GM12873 (cell line): ENCODE results near the gene SIVA1.

Source experiments
- TF ChIP-seq, protein P1 (sequence below): IDR thresholded peaks from 2 replicates; pipeline ENCODE4 v1.5.1; 2012; ENCODE audit warnings: low read depth, mild to moderate bottlenecking, moderate library complexity, low read length, control low read depth; ENCODE audit not compliant: insufficient read depth; ENCODE audit errors: missing control alignments

SIVA1 gene

DNA sequence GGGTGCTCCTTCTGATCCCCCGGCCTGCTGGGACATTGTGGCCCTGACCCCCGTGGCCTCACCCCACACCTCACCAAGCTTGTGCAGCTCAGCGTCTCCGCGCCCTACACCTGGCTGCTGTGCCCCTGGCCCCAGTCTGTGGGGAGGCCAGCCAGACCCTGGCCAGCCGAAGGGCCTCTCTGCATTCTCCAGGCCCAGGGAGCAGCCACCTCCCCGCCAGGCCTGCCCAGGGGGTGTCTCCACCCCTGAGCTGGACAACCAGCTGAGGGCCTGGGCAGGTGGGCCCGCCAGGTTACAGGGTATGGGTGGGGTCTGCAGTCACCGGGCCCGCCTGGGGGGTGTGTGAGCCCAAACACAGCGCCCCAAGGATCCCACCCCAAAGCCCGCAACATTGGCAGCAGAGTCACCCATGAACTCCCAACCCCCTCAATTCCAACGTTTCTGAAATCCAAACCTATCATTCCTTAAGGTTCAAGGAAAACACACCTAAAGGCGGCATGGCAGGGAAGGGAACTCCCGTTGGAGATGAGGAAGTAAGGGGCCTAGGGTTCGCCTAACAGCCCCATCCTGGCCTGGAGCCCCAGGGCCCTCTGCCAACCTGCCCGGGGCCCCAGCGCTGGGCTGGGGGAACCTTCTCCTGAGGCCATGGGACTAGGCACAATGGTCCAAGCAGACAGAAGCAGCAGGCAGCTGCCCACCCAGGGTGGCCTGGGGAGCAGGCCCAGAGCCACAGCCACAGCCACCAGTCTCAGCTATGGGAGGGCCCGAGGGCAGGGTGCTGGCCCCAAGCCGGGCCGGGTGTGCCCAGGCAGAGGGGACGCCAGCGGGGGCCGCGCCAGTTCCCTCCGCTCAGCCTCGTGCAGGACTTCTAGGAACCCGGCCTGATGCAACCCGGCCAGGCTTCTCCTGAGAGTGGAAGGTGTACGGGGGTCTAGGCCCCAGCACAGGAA, 34.1 kb downstream of the SIVA1 start:
- TF ChIP-seq, protein P1, sequence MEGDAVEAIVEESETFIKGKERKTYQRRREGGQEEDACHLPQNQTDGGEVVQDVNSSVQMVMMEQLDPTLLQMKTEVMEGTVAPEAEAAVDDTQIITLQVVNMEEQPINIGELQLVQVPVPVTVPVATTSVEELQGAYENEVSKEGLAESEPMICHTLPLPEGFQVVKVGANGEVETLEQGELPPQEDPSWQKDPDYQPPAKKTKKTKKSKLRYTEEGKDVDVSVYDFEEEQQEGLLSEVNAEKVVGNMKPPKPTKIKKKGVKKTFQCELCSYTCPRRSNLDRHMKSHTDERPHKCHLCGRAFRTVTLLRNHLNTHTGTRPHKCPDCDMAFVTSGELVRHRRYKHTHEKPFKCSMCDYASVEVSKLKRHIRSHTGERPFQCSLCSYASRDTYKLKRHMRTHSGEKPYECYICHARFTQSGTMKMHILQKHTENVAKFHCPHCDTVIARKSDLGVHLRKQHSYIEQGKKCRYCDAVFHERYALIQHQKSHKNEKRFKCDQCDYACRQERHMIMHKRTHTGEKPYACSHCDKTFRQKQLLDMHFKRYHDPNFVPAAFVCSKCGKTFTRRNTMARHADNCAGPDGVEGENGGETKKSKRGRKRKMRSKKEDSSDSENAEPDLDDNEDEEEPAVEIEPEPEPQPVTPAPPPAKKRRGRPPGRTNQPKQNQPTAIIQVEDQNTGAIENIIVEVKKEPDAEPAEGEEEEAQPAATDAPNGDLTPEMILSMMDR = no peak

DNA sequence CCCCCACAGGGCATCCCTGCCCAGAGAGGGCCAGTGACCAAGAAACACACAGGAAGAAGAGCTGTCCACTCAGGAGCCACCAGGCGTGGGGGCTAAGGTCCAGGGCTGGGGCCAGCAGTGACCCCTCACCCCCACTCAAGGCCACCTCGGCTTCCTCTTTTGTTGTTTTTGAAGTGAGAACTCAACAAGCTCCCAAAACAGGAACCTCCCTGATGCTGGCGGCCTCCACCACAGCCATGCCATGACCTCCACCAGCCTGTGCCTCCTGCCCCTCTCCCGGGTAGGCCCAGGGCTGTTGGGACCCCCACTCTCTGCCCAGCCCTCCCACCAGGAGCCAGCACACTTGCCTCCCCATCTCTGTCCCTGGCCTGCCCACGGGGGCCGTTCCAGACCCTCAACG, 34.8 kb downstream of the SIVA1 start:
- TF ChIP-seq, protein P1 = no peak

DNA sequence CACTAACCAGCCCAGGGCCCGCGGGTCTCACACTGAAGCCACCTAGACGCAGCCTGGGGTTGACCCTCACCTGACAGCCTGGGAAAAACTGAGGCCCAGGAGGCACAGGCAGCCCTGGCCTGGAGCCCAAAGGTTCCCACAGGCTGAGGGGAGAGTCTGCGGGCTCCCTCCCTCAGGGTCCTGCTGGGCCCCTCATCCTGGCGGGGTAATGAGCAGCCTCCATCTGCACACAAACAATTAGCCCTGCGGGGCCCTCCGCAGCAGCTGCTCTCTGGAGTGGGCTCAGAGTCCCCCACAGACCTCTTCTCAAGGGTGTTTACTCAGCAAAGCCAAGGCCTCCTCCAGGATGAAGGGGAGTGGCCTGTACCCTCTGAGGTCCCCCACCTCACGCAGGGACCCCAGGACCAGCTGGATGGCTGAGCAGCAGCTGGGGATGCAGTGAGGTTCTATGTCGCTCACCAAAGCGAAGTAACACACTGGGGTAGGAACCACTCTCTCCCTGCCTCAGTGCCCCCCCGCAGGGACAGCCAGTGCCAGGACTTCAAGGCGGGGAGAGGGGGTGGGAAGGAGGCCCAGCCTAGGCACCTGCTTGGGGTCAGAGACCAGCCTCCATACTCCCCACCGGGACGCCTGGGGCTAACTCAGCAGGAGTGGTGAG, 35.3 kb downstream of the SIVA1 start:
- TF ChIP-seq, protein P1 = no peak

DNA sequence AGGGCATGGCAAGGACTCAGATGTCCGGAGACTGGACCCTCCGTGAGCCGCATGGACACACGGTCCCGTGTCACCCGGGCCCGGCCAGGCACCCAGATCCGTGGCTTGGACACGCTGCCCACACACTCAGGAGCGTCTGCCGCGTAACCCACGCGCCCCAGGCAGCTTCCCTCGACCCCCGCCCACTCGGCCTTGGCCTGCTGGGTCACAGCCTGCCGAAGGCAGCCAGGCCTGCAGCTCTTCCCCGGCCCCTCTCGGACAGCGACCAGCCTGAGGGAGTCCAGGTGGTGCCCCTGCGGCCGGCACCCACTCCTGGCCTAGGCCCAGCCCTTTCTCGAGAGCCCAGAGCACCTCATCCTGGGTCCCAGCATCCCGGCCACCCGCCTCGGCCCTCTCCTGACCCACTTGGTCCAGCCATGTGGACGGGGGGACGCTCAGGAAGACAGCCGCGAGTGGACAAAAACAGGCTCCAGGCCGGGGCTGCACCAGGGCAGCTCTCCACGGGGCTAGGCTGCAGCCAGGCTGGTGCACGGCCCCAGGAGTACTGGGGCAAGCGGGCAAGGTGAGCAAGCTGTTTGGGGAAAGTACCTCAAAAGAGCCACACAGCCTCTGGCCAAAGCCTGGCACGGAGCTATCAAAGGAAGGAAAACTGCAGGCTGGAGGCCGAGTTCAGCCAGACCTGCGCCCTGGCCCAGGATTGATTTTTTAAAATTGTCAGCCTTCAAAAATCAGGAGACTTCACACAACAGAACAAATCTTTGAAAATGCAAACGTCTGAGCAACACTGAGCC, 36.1 kb downstream of the SIVA1 start:
- TF ChIP-seq, protein P1 = no peak

DNA sequence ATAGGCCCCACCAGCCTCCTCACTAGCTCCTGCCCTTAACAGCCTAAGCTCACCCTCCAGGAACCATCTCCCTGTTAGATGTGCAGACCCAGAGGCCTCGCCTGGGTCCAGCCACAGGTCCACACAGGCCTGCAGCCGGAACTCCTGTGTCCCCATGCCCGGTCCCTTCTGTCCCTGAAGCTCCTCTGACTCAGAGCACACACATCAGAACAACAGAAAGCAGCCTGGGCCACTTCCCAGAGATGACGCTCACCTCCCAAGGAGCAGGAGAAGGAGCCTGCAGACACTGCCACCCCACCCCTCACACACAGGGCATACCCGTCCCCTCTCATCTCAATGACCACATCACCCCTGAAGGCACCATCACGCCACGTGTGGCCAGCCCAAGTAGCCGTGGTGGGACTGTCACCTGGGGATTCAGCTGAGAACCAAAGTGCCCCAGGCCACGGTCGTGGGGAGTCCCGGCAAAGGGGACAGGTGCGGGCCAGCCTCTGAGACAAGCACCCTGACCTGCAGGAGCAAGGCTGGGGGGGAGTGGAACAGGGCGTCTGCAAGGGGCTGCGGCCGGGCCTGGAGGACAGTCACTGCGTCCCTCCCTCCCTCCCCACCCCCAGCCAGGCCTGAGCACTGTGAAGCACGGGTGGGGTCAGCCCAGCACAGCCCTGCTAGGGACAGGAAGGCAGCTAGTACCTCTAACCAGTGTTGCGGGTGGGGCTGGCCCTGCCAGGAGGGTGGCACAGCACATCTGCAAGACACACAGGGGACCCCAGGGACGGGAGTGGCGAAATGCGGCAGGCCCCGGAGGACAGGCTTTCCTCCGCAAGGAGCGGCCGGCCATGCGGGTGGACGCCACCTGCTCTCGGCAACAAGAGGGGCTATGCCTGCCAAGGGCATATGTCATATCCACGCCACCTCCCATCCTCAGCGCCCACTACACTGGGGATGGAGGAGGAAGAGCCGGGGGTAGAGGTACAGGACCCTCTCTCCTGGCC, 37.1 kb downstream of the SIVA1 start:
- TF ChIP-seq, protein P1 = no peak

DNA sequence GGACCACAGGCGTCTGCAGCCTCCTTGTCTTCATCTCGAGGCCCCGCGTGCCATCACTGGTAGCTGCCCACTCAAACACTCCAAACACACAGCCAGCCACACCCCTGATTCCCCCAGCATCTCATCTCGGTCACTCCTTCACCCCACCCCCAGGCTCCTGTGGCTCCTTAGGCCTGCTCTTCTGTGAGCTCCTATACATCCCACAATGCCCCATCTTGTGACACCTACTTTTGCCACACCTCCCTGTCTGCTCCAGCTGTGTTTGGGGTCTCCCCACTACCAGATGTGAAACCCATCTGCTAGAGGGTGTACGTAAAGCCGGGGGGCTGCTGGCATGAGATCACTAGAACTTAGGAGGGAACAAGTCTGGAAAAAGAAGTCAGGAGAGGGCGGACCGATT, 38.5 kb downstream of the SIVA1 start:
- TF ChIP-seq, protein P1 = no peak
